Measurements from ENCODE around the gene ATRIP.
"Not testable (repeated sequence)": the region's sequence is repeated elsewhere in the genome, so short reads cannot be mapped to it uniquely, and the experiment has no call there.

Gene ATRIP

DNA sequence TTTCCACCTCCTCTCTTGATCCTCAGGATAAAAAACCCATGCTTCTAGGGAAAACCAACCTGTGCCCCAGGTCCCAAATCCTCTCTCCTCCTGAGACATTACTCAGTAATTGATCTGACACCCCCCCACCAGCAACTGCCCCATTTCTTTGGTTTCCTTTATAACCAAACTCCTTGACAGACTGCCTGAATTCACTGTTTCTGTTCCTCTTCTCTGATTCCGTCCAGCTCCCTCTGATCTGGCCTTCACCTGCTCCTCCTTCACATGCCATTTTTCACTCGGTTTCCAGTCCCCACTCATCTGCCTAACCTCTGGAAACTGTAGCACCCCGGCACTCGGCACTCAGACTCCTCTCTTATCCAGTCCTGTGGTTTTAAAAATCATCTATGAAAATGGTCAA lies 8.7 kb upstream of the ATRIP start:
- DNase-seq (ENCODE audit: low spot score): no peak

DNA sequence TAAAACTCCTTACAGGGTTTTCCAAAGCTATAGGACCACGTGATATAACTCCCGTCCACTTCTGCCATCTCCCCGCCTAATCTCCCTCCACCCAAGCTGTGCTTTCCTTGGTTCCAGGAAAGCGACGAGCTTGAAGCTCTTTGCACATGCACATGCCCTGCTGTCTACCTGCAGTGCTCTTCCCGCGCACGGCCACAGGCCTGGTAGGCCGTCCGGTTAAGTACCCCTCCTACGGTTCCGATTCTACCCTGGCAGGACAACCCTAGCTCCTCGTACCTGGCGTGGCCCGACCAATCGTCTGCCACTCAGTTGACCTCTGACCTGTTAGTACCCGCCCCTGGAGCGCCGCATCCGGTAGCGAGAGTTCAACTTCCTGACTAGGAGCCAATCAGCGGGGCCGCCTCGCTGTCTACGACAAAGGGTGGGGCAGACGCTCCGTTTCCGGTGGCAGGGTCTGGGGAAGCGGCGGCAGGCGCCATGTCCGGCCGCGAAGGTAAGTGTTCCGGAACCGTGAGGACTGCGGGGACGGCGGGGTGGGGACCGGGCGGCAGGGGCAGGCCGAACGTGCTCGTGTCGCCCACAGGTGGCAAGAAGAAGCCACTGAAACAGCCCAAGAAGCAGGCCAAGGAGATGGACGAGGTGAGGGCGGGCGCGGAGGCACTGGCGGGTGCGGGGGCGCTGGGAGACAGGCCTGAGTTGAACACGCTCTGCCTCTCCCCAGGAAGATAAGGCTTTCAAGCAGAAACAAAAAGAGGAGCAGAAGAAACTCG lies 6.5 kb upstream of the ATRIP start, which contains the start of the genes CCDC51 and TMA7:
CCDC51 (minus strand) TSS at position 300 of the 770 bp plus-strand sequence. CDS start 4,991 bp downstream, outside the sequence.
TMA7 (plus strand) TSS at position 438 of the 770 bp plus-strand sequence; CDS start at position 478, 40 bp downstream.
- peak; percentile 97 for DNase-seq (ENCODE audit: low spot score)

DNA sequence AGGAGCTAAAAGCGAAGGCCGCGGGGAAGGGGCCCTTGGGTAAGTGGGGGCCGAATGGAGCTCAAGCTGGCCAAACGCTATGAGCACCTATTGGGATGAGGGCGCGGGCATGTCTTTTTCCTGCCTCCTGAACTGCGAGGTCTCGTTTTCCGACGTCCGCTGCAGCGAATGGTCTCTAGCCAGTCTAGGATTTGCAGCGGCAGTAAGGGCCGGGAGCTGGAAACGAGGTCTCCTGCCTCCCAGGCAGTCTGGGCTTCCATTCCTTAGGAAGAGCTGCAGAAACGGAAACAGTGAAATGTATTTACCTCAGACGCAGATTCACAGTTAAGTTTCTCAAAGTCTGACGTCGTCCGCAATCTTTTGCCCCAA lies 6.0 kb upstream of the ATRIP start:
- DNase-seq (ENCODE audit: low spot score): no peak

DNA sequence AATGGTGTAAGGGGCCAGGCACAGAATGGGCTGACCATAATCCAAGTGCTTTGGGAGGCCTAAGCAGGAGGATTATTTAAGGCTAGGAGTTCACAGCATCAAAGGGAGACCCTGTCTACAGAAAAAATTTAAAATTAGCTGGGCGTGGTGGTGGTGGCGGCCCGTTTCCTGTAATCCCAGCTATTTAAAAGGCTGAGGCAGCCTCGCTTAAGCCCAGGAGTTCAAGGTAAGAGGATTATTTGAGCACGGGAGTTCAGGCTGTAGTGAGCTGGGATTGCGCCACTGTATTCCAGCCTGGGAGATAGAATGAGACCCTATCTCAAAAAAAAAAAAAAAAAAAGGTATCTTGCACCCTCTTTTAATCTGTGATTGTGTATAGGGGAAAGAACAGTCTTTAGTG lies 4.6 kb upstream of the ATRIP start:
- DNase-seq (ENCODE audit: low spot score): no peak

DNA sequence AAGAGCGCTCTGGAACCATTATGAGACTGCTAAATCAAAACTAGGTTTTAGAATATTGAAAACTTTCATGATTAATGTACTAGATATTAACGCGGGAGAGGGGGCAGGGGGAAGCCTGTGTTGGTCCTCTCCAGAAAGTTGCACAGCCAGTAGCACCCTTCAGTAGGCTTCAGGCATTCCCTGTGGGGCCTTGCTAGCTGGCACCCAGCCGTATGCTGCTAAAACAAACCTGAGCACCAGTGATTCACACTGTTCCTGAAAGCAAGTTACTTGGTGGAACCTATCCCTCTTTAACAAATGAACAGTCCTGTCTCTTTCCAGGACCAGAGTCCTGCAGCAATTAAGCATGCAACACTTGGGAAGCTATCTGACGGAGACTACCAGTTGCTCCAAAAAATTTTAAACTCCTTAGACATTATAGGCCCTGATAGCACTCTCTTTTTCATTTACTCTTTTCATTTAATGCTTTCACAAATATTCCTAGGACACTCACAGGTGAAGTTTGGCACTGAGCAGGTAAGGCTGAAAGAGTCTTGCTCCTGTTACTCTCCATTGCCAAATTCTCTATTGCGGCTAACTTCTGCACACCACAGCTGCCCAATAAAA lies 1.2 kb upstream of the ATRIP start:
- no peak for DNase-seq (ENCODE audit: low spot score)

DNA sequence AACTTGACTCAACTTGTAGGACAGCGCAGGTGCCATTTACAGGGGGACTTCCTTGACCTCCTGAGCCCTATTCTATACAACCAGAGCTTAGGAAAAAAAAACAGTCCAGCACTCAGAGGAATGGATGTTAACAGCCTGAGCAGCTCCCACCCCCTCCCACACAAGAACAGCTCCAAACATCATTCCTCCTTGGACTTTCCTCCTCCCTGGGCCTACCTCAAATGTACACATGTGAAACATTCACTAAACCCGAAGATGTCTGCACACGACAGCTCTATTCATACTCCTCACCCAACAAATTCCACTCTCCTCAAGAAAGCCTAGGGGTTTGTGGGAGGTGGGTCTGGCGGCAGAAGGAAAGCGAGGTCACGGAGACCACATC lies 503 bp upstream of the ATRIP start:
- no peak for DNase-seq (ENCODE audit: low spot score)

DNA sequence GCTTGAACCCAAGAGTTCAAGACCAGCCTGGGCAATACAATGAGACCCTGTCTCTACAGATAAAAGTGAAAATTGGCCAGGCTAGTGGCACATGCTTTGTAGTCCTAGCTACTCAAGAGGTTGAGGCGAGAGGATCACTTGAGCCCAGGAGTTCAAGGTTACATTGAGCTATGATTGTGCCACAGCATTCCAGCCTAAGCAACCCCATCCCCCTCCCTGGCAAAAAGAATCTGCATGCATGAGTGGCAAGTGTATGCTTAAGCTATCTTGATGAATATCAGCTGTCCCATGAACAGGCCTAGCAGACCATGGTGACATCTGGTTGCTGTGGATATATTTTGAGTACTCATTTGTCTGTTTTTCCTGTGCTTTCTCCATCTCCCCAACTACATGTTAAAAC lies 4.7 kb downstream of the ATRIP start:
- DNase-seq (ENCODE audit: low spot score): no peak

DNA sequence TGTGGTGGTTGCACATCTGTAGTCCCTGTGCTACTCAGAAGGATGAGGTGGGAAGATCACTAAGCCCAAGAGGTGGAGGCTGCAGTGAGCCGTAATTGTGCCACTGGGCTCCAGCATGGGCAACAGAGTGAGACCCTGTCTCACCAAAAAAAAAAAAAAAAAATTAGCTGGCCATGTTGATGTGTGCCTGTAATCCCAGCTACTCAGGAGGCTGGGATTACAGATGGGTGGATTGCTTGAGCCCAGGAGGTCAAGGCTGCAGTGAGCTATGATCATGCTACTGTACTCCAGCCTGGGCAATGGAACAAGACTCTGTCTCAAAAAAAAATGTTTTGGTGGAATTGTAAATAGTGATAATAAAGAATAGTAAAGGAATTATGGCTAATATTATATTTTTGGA lies 9.9 kb downstream of the ATRIP start:
- no peak for DNase-seq (ENCODE audit: low spot score)

DNA sequence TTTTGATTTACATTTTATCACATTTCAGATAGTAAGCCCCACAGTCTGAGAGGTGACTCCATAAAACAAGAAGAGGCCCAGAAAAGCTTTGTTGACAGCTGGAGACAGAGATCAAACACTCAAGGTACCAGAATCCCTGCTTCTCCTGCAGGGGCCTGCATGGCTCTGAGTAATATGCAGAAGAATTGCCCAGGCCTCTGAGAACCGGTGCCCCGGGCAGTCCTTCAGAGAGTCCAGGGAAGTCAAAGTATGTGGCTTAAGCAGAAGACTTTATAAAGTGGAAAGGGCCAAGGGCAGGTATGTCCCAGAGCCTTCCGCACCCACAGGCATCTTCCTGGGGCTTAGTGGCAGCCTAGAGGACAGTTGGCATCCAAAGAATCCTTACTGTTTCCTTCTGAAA lies 12.8 kb downstream of the ATRIP start:
- no peak for DNase-seq (ENCODE audit: low spot score)

DNA sequence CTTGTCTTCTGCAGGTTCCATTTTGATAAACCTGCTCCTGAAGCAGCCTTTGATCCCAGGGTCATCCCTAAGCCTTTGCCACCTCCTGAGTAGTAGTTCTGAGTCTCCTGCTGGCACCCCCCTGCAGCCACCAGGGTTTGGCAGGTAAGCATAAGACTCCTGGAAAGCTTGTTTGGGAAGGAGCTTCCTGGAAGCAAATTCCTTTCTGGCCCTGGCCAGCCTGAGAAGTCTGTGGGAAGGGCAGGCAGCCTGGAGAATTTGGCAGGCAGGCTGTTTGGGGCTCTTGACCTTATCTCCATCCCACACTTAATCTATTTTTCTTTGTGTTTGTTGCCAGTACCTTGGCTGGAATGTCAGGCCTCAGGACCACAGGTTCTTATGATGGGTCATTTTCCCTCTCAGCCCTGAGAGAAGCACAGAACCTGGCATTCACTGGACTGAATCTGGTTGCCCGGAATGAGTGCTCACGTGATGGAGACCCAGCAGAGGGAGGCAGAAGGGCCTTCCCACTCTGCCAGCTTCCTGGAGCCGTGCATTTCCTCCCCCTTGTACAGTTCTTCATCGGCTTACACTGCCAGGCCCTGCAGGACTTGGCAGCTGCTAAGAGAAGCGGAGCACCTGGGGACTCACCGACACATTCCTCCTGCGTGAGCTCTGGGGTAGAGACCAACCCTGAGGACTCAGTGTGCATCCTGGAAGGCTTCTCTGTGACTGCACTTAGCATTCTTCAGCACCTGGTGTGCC lies 13.4 kb downstream of the ATRIP start:
- no peak for DNase-seq (ENCODE audit: low spot score)

DNA sequence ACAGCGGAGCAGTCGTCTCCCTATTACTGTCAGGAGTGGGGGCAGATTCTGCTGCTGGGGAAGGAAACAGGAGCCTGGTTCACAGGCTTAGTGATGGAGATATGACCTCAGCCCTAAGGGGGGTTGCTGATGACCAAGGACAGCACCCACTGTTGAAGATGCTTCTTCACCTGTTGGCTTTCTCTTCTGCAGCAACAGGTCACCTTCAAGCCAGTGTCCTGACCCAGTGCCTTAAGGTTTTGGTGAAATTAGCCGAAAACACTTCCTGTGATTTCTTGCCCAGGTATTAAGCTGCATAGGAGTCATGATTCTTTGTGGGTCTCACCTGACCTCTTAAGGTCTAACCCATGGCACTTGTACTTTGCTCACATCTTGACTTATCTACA lies 14.0 kb downstream of the ATRIP start:
- no peak for DNase-seq (ENCODE audit: low spot score)

DNA sequence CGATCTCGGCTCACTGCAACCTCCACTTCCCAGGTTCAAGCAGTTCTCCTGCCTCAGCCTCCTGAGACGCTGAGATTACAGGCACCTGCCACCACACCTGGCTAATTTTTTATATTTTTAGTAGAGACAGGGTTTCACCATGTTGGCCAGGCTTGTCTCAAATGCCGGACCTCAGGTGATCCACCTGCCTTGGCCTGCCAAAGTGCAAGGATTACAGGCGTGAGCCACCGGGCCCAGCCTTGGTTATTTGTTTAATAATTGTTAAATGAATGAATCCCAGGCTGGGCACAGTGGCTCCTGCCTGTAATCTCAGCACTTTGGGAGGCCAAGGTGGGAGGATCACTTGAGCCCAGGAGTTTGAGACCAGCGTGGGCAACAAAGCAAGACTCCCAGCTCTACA lies 15.2 kb downstream of the ATRIP start:
- not testable (repeated sequence) for DNase-seq (ENCODE audit: low spot score)

DNA sequence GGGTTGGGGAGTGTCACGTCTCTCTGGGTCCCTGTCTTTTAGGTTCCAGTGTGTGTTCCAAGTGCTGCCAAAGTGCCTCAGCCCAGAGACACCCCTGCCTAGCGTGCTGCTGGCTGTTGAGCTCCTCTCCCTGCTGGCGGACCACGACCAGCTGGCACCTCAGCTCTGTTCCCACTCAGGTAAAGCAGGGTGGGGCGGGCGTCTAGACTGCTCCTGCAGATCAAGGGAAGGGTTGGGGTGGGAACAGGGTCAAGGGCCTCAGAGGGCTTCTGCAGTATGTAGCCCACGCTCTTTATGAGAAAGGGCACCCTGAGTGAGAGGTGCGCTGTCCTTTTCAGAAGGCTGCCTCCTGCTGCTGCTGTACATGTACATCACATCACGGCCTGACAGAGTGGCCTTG lies 17.2 kb downstream of the ATRIP start:
- no peak for DNase-seq (ENCODE audit: low spot score)

DNA sequence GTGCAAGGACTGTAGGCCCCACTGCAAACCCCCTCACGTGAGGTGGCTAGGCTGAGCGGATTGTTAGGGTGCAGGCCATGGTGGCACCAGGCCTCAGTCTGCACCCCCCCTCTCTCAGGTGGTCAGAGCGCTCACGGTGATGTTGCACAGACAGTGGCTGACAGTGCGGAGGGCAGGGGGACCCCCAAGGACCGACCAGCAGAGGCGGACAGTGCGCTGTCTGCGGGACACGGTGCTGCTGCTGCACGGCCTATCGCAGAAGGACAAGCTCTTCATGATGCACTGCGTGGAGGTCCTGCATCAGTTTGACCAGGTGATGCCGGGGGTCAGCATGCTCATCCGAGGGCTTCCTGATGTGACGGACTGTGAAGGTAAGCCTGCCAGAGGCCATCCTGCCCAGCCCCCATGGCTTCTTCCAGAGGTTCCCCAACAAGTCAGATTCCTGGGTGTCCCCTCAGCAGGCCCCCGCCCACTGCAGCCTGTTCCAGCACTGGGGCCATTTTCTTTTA lies 18.2 kb downstream of the ATRIP start:
- no peak for DNase-seq (ENCODE audit: low spot score)

DNA sequence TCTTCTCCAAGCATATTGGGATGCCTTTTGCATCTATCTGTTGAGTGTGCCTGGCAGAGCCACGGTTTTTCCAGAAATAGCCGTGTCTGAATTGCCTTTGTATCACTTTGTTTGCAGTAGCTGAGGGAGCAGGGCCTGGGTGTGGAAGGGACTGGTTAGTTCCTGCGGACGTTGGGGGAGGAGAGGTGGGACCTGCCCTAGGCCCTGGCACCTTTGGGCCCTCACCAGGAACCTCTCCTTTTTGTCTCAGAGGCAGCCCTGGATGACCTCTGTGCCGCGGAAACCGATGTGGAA lies 18.6 kb downstream of the ATRIP start:
- no peak for DNase-seq (ENCODE audit: low spot score)

DNA sequence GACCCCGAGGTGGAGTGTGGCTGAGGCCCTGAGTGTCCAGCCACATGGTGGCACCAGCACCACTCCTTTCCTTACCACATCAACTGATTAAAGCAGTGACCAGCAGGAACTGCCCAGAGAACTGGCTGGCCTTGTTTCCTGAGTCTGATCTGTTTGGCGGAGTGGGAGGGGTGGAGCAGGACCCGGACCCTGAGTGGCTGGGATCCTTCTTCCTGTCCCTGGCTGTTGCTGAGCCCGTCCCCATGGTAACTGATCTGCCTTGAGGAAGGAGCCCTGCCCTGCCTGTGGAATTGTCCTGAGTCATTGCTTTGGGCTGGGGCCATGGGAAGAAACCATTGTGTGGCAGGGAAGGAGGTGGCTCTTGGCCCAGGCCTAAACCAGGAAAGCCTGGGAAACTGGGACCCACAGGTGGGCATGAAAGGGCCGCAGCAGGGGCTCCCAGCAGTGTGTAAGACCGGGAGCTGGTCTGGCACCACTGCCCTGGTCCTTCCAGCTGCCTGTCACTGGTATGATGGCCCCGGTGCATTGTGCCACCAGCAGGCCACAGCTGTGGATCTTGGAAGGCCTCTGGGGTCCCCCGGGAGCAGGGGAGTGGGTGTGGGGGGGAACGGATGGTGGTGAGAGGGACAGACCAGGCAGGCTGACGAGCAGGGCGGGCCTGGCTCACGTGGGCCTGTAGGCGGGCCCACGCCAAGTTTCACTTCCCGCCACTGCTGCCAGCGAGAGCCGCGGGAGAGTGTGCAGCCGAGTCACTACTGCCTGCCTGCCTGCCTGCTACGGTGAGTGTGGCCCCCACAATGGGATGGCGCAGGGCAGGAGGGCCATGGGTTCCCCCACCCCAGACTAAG lies 19.2 kb downstream of the ATRIP start:
- DNase-seq (ENCODE audit: low spot score): peak; percentile 78

DNA sequence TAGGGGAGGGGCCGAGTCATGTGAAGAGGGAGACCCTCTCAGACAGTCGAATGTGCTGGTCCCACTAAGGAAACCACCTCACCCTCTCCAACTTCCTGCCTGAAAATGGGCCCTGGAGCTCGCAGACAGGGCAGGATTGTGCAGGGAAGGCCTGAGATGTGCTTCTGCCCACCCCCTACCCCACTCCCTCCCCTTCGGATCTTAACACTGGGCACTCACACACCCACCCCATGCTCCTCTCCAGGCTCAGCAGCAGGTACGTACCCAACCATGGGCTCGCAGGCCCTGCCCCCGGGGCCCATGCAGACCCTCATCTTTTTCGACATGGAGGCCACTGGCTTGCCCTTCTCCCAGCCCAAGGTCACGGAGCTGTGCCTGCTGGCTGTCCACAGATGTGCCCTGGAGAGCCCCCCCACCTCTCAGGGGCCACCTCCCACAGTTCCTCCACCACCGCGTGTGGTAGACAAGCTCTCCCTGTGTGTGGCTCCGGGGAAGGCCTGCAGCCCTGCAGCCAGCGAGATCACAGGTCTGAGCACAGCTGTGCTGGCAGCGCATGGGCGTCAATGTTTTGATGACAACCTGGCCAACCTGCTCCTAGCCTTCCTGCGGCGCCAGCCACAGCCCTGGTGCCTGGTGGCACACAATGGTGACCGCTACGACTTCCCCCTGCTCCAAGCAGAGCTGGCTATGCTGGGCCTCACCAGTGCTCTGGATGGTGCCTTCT lies 20.0 kb downstream of the ATRIP start:
- DNase-seq (ENCODE audit: low spot score): no peak

DNA sequence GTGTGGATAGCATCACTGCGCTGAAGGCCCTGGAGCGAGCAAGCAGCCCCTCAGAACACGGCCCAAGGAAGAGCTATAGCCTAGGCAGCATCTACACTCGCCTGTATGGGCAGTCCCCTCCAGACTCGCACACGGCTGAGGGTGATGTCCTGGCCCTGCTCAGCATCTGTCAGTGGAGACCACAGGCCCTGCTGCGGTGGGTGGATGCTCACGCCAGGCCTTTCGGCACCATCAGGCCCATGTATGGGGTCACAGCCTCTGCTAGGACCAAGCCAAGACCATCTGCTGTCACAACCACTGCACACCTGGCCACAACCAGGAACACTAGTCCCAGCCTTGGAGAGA lies 20.5 kb downstream of the ATRIP start:
- no peak for DNase-seq (ENCODE audit: low spot score)

DNA sequence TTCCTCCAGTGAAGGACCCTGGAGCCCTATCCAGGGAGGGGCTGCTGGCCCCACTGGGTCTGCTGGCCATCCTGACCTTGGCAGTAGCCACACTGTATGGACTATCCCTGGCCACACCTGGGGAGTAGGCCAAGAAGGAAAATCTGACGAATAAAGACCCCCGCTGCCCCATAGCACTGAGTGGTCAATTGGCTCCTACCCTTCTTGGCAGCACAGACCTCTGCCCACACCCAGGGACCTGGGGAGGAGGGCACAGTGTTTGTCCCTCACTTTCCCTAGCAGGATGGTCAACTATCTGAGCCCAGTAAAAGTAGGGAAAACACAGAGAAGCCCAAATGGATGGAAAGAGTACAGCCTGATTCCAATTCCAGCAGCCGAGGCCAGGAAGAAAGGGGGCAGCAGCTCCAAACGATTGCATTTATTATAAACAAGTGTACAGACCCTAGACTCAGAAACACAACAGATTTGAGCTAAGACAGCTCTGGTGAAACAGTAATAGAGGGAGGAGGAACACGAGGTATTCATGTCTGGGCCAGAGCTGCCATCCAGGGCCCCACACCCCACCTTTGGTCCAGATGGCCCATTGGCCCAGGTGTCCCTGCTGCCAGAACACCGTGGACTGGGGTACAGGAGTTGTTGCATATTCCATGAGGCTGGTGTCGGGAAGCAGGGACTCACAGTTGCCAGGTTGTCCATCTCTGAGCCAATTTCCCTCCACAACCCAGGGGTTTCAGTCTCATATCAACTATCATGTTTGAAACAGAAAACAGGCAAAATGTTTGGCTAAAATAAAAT lies 21.1 kb downstream of the ATRIP start:
- DNase-seq (ENCODE audit: low spot score): no peak

DNA sequence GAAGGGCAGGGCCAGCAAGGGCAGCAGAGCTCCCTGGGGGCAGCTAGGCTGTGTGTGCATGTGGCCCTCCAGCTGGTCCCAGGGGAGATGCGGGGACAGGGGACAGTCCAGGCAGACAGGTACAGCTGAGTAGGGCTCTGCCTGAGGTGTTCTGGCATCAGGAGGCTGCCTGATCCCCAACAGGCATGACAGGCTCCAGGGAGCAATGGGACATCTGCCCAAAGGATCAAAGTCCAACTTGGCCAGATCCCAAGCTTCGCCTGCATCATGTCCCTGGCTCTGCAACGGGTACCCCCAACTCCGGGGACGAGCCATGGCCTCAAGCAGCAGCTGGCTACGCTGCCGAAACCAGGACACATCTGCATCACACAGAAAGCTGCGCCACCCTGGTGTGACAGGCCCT lies 21.8 kb downstream of the ATRIP start:
- DNase-seq (ENCODE audit: low spot score): no peak
